Loucy (cell line): Measurements from ENCODE around the gene HNRNPDL.
"Not testable (repeated sequence)": the region's sequence is repeated elsewhere in the genome, so short reads cannot be mapped to it uniquely, and the experiment has no call there.

Experiments used
- H2AFZ ChIP-seq: fragments of 200-600 bp; sonication (generic); 2 replicates; pipeline ENCODE4 v1.6.0; 2016; ENCODE audit warnings: antibody characterized with exemption, mild to moderate bottlenecking, low read length, moderate library complexity
- H3F3A ChIP-seq: fragments of 200-600 bp; 2 replicates; pipeline ENCODE4 v1.6.0; 2016; ENCODE audit warnings: antibody characterized with exemption, low read depth, mild to moderate bottlenecking
- H3K27me3 ChIP-seq: fragments of 200-600 bp; sonication (generic); 2 replicates; pipeline ENCODE4 v1.6.1; 2014; ENCODE audit warnings: low read length, mild to moderate bottlenecking; ENCODE audit not compliant: insufficient read depth, poor library complexity, severe bottlenecking
- H3K36me3 ChIP-seq: fragments of 200-600 bp; sonication (generic); 2 replicates; pipeline ENCODE4 v1.6.1; 2016; ENCODE audit warnings: low read length; ENCODE audit not compliant: insufficient read depth
- H3K4me1 ChIP-seq: fragments of 200-600 bp; sonication (generic); 2 replicates; pipeline ENCODE4 v1.5.1; 2014; ENCODE audit warnings: low read length, mild to moderate bottlenecking; ENCODE audit not compliant: insufficient read depth, poor library complexity, severe bottlenecking
- H3K4me2 ChIP-seq: fragments of 200-600 bp; sonication (generic); 2 replicates; pipeline ENCODE4 v1.6.0; 2014; ENCODE audit warnings: antibody characterized with exemption, low read length, low read depth, mild to moderate bottlenecking; ENCODE audit not compliant: poor library complexity, severe bottlenecking
- H3K4me3 ChIP-seq: fragments of 200-600 bp; sonication (generic); 2 replicates; pipeline ENCODE4 v1.5.1; 2014; ENCODE audit warnings: low read length, mild to moderate bottlenecking, mixed read lengths; ENCODE audit not compliant: poor library complexity, severe bottlenecking
- H3K79me2 ChIP-seq: fragments of 200-600 bp; sonication (generic); 2 replicates; pipeline ENCODE4 v1.6.1; 2014; ENCODE audit warnings: low read length; ENCODE audit not compliant: insufficient read depth
- H3K9ac ChIP-seq: fragments of 200-600 bp; sonication (generic); 2 replicates; pipeline ENCODE4 v1.6.0; 2014; ENCODE audit warnings: mild to moderate bottlenecking, low read depth, low read length, moderate library complexity; ENCODE audit not compliant: poor library complexity, severe bottlenecking
- H3K9me2 ChIP-seq: fragments of 200-600 bp; sonication (generic); replicated peaks from 2 replicates; pipeline ENCODE4 v1.6.1; 2016; ENCODE audit warnings: low read depth, low read length, mixed read lengths
- H3K9me3 ChIP-seq: fragments of 200-600 bp; sonication (generic); 2 replicates; pipeline ENCODE4 v1.6.1; 2014; ENCODE audit warnings: mild to moderate bottlenecking, antibody characterized with exemption, low read length, low read depth; ENCODE audit not compliant: insufficient read depth
- H4K20me1 ChIP-seq: fragments of 200-600 bp; sonication (generic); 2 replicates; pipeline ENCODE4 v1.6.0; 2014; ENCODE audit warnings: antibody characterized with exemption, low read length, mild to moderate bottlenecking; ENCODE audit not compliant: insufficient read depth, poor library complexity, severe bottlenecking
- CTCF ChIP-seq: fragments of 200-600 bp; sonication (generic); conservative IDR thresholded peaks from 2 replicates; pipeline ENCODE4 v1.5.1; 2014; ENCODE audit warnings: mild to moderate bottlenecking, antibody characterized with exemption, low read length
- EZH2phosphoT487 ChIP-seq: fragments of 200-600 bp; IDR thresholded peaks from 2 replicates; pipeline ENCODE4 v1.6.1; 2018; ENCODE audit warnings: antibody characterized with exemption, mild to moderate bottlenecking, moderate library complexity, borderline replicate concordance

The HNRNPDL gene

GRCh38 chr4:82398263-82398662, 32.0 kb downstream of the HNRNPDL start:
- TF ChIP-seq EZH2phosphoT487 (no peak), CTCF (no peak)

GRCh38 chr4:82397527-82397926, 32.7 kb downstream of the HNRNPDL start:
- no peak overlapping the region for H3K4me3 ChIP-seq
- no peak overlapping the region for H3K4me2 ChIP-seq
- H3F3A ChIP-seq = no peaks in the 10 kb centered on the region
- no peaks in the 10 kb centered on the region for H3K9me3 ChIP-seq
- H3K27me3 ChIP-seq = no peaks in the 10 kb centered on the region
- no peaks in the 10 kb centered on the region for H3K79me2 ChIP-seq
- no peak for TF ChIP-seq EZH2phosphoT487
- no peak for TF ChIP-seq CTCF
- no peaks in the 10 kb centered on the region for H3K9me2 ChIP-seq
- H3K36me3 ChIP-seq = no peaks in the 10 kb centered on the region
- H3K9ac ChIP-seq = no peak overlapping the region
- no peak overlapping the region for H2AFZ ChIP-seq
- H4K20me1 ChIP-seq = no peaks in the 10 kb centered on the region
- peaks cover 7% of the 10 kb centered on the region for H3K4me1 ChIP-seq

More at GRCh38 chr4:82398263-82398662, 32.0 kb downstream of the HNRNPDL start:
- Histone ChIP-seq H3K9me2 (no peaks in the 10 kb centered on the region), H3K4me2 (no peak overlapping the region), H3K4me1 (peaks cover 10% of the 10 kb centered on the region), H3K36me3 (no peaks in the 10 kb centered on the region), H3K9me3 (no peaks in the 10 kb centered on the region), H2AFZ (no peak overlapping the region), H4K20me1 (no peaks in the 10 kb centered on the region), H3K4me3 (no peak overlapping the region), H3K27me3 (no peaks in the 10 kb centered on the region), H3K79me2 (no peaks in the 10 kb centered on the region), H3F3A (no peaks in the 10 kb centered on the region), H3K9ac (no peak overlapping the region)

GRCh38 chr4:82394896-82395295, 35.4 kb downstream of the HNRNPDL start:
- Histone ChIP-seq H3K4me2 (no peak overlapping the region), H3K4me1 (peaks cover 7% of the 10 kb centered on the region), H3K27me3 (no peaks in the 10 kb centered on the region), H3K9me2 (no peaks in the 10 kb centered on the region), H3K79me2 (no peaks in the 10 kb centered on the region), H3K36me3 (no peaks in the 10 kb centered on the region), H3K9me3 (no peaks in the 10 kb centered on the region), H2AFZ (no peak overlapping the region), H3K4me3 (no peak overlapping the region), H4K20me1 (no peaks in the 10 kb centered on the region), H3F3A (no peaks in the 10 kb centered on the region), H3K9ac (no peak overlapping the region)
- TF ChIP-seq EZH2phosphoT487 = no peak
- TF ChIP-seq CTCF = no peak

- not testable (repeated sequence) for H4K20me1 ChIP-seq, H3K27me3 ChIP-seq, H3K9me2 ChIP-seq, H3K4me1 ChIP-seq, H3K9me3 ChIP-seq, H2AFZ ChIP-seq, H3K9ac ChIP-seq, H3K79me2 ChIP-seq, H3K4me3 ChIP-seq, H3K4me2 ChIP-seq, H3K36me3 ChIP-seq, H3F3A ChIP-seq
Measured at GRCh38 chr4:82390061-82390460, 40.2 kb downstream of the HNRNPDL start.
